ENCODE data around the gene PPP1R15B. TPM values are rescaled to one million over a fixed set of nuclear protein-coding genes. Genes with fewer than 3 reads are reported as not detected.

The PPP1R15B gene
- total RNA-seq, 1 experiment from 2014 or later: 45.9 TPM

GRCh38 chr1:204453141-204453772 is 41.6 kb upstream of the PPP1R15B start:
- Histone ChIP-seq H2BK5ac (ENCODE audit: insufficient read length, low read length) (no peak overlapping the region), H3K23me2 (ENCODE audit: insufficient read length, low read depth, low read length, poor library complexity, severe bottlenecking) (no peaks in the 10 kb centered on the region), H3K27ac (ENCODE audit: insufficient read length, low read depth, low read length) (no peak overlapping the region), H4K20me1 (ENCODE audit: control insufficient read depth, insufficient read depth, insufficient read length) (no peaks in the 10 kb centered on the region), H3T11ph (ENCODE audit: low read length) (no peak overlapping the region), H3K9me3 (ENCODE audit: control insufficient read depth, low read depth, low read length) (no peaks in the 10 kb centered on the region), H3K56ac (ENCODE audit: insufficient read length, low read depth, low read length) (no peak overlapping the region), H2BK20ac (ENCODE audit: low read depth, low read length, poor library complexity, severe bottlenecking) (no peak overlapping the region), H2AFZ (ENCODE audit: low read length) (no peak overlapping the region), H2BK15ac (ENCODE audit: low read depth, low read length) (no peak overlapping the region), H3K4me1 (ENCODE audit: insufficient read depth, low read length) (peaks cover 8% of the 10 kb centered on the region; the same call in 1 of the 2 replicates), H3K23ac (ENCODE audit: insufficient read length, low read depth, low read length) (no peak overlapping the region), H3K14ac (ENCODE audit: insufficient read depth, low read length) (no peak overlapping the region), H2BK12ac (ENCODE audit: insufficient read length, low read depth, low read length) (no peak overlapping the region), H3K18ac (ENCODE audit: insufficient read length, low read depth, low read length) (no peak overlapping the region), H4K91ac (ENCODE audit: insufficient read length, low read depth, low read length) (no peak overlapping the region), H3K9ac (ENCODE audit: extremely low read depth, insufficient read length, low read length) (no peak overlapping the region), H3K79me1 (ENCODE audit: insufficient read depth, low read depth, low read length, poor library complexity, severe bottlenecking) (no peaks in the 10 kb centered on the region), H2BK120ac (ENCODE audit: low read depth, low read length, poor library complexity, severe bottlenecking) (no peak overlapping the region), H3K4ac (ENCODE audit: low read depth, low read length) (no peak overlapping the region), H4K8ac (replicated peaks; ENCODE audit: insufficient read length, low read depth, low read length) (no peak overlapping the region), H4K5ac (ENCODE audit: insufficient read length, low read depth, low read length) (no peak overlapping the region), H3K27me3 (ENCODE audit: insufficient read depth, low read length) (no peaks in the 10 kb centered on the region), H3K79me2 (ENCODE audit: insufficient read depth, low read length) (no peaks in the 10 kb centered on the region), H2AK5ac (ENCODE audit: insufficient read length, low read length) (no peak overlapping the region), H3K4me2 (ENCODE audit: insufficient read depth, insufficient read length, low read length) (no peak overlapping the region)
- Mint-ChIP-seq H3K9me3 (no peaks in the 10 kb centered on the region), H3K4me3 (peak overlapping the region in 1 of 2 experiments; percentile 24; a peak in 1 of 5 replicates), H3K36me3 (ENCODE audit: insufficient read depth in 1 of 3, low read depth in 3 of 3) (peaks cover 6 to 12% (median 9%) of the 10 kb centered on the region in 3 experiments), H3K27me3 (ENCODE audit: low read depth) (no peaks in the 10 kb centered on the region), H3K27ac (peak overlapping the region in 1 of 3 experiments; percentile 54; a peak in 1 of 7 replicates), H3K4me1 (peaks cover 55 to 60% of the 10 kb centered on the region in 2 experiments)
- DNase-seq: peak; percentile 47
- TF ChIP-seq, protein P1, sequence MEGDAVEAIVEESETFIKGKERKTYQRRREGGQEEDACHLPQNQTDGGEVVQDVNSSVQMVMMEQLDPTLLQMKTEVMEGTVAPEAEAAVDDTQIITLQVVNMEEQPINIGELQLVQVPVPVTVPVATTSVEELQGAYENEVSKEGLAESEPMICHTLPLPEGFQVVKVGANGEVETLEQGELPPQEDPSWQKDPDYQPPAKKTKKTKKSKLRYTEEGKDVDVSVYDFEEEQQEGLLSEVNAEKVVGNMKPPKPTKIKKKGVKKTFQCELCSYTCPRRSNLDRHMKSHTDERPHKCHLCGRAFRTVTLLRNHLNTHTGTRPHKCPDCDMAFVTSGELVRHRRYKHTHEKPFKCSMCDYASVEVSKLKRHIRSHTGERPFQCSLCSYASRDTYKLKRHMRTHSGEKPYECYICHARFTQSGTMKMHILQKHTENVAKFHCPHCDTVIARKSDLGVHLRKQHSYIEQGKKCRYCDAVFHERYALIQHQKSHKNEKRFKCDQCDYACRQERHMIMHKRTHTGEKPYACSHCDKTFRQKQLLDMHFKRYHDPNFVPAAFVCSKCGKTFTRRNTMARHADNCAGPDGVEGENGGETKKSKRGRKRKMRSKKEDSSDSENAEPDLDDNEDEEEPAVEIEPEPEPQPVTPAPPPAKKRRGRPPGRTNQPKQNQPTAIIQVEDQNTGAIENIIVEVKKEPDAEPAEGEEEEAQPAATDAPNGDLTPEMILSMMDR (conservative IDR thresholded peaks at IDR 0.05): no peak
- WGBS (ENCODE audit: extremely low coverage, insufficient read length, low lambda C conversion rate): no CpG with 5 or more reads among the region's 8 CpGs
